DND-41 (cell line): ENCODE results near the gene IFT25.

Source experiments
- ATAC-seq: fragments of 200-7000 bp; cut with Tn5 transposase; 3 replicates; pipeline ENCODE4 v1.9.1; 2021; ENCODE audit warnings: low read depth; ENCODE audit not compliant: insufficient read depth
- DNase-seq: peaks from one replicate; pipeline ENCODE4 v3.0.0-alpha.2; 2020
- H2AFZ ChIP-seq: 2 replicates; pipeline ENCODE4 v1.6.0; 2012; ENCODE audit warnings: low read depth, low read length
- H3K27ac ChIP-seq: 2 replicates; pipeline ENCODE4 v1.5.1; 2012; ENCODE audit warnings: low read length, inconsistent platforms
- H3K27me3 ChIP-seq: fragments of 200-600 bp; sonication (generic); 2 replicates; pipeline ENCODE4 v1.6.0; 2012; ENCODE audit warnings: low read length, mild to moderate bottlenecking, inconsistent platforms; ENCODE audit not compliant: insufficient read depth, poor library complexity
- H3K36me3 ChIP-seq: 2 replicates; pipeline ENCODE4 v1.5.1; 2012; ENCODE audit warnings: low read length, inconsistent platforms; ENCODE audit not compliant: insufficient read depth
- H3K4me1 ChIP-seq: 2 replicates; pipeline ENCODE4 v1.5.1; 2012; ENCODE audit warnings: mild to moderate bottlenecking, low read length; ENCODE audit not compliant: insufficient read depth
- H3K4me2 ChIP-seq: 2 replicates; pipeline ENCODE4 v1.6.0; 2012; ENCODE audit warnings: mild to moderate bottlenecking, moderate library complexity, low read length, inconsistent platforms; ENCODE audit not compliant: insufficient read depth
- H3K4me3 ChIP-seq, 2 experiments: fragments of 200-600 bp in 1 of 2; shearing (Covaris generic) in 1 of 2; 2 replicates each; pipeline ENCODE4 v1.5.1; 2012 to 2016; ENCODE audit warnings: inconsistent platforms in 2 of 2, low read length in 2 of 2, mild to moderate bottlenecking in 2 of 2, low read depth in 1 of 2, moderate library complexity in 1 of 2
- H3K79me2 ChIP-seq: 2 replicates; pipeline ENCODE4 v1.6.0; 2012; ENCODE audit warnings: low read length, inconsistent platforms; ENCODE audit not compliant: insufficient read depth
- H3K9ac ChIP-seq: 2 replicates; pipeline ENCODE4 v1.6.0; 2012; ENCODE audit warnings: low read depth, mild to moderate bottlenecking, inconsistent platforms, low read length, moderate library complexity
- H3K9me3 ChIP-seq: 2 replicates; pipeline ENCODE4 v1.5.1; 2012; ENCODE audit warnings: low read length, moderate library complexity, mild to moderate bottlenecking, inconsistent platforms; ENCODE audit not compliant: insufficient read depth, severe bottlenecking
- H4K20me1 ChIP-seq: 2 replicates; pipeline ENCODE4 v1.6.0; 2012; ENCODE audit warnings: low read length; ENCODE audit not compliant: insufficient read depth
- EZH2 ChIP-seq: IDR thresholded peaks from 3 replicates; pipeline ENCODE4 v1.6.1; 2012; ENCODE audit warnings: borderline replicate concordance, low read depth, mild to moderate bottlenecking, moderate library complexity, low read length, inconsistent platforms; ENCODE audit not compliant: severe bottlenecking
- TF ChIP-seq, protein P1 (sequence below): IDR thresholded peaks from 2 replicates; pipeline ENCODE4 v1.5.1; 2012; ENCODE audit warnings: borderline replicate concordance, low read length, moderate library complexity, mild to moderate bottlenecking; ENCODE audit not compliant: poor library complexity, severe bottlenecking; ENCODE audit errors: extremely low read depth

The IFT25 gene

DNA sequence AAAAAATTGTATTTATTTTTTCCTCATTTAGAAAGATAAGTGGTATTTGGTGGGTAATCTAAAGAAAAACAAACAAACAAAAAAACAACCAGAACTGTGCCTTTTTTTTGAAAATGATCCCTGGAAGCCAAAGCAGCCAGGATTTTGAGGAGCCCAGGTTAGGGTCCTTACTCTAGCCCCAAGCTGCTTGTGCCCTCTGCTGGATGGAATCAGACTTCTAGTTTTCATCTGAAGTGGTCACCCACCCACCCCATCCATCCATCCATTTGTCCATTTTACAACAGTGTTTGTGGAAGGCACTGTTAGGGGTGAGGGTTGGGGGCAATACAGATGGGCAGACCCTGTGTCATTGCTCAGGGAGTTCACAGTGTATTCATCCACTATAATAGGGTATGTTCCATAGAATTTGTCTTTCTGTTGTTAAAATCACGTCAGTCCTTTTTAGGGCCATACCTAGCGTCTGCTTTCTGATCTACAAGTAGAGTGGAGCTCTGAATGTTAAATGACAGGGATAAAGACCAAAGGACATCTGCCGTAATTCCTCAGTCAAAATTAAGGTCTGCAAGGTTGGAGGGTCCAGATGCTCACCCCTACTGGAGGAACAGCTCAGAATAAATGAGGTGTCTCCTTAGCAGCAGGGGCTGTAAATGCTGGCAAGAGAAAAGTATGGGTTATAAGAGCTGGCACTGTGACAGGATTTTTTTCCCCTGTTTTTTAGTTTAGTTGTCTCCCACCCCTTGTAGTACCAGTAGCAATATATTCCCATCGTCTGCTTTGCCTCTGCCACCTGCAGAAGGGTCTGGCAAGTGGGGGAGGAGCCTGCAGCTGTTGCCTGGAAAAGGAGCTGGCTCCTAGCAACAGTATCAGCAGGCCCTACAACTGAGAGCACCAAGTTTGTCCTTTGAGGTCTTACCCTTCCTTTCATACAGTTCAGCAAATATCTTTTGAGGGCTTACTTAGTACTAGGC, 3.8 kb upstream of the IFT25 start:
- H3K9ac ChIP-seq: no peak overlapping the region
- H2AFZ ChIP-seq: no peak overlapping the region
- H3K4me2 ChIP-seq: peak overlapping the region; percentile 11; the same call in 1 of the 2 replicates
- no peaks in the 10 kb centered on the region for H3K9me3 ChIP-seq
- peaks cover 59% of the 10 kb centered on the region for H3K79me2 ChIP-seq
- H3K4me1 ChIP-seq: peaks cover 42% of the 10 kb centered on the region
- H4K20me1 ChIP-seq: peaks cover 18% of the 10 kb centered on the region
- TF ChIP-seq, protein P1, sequence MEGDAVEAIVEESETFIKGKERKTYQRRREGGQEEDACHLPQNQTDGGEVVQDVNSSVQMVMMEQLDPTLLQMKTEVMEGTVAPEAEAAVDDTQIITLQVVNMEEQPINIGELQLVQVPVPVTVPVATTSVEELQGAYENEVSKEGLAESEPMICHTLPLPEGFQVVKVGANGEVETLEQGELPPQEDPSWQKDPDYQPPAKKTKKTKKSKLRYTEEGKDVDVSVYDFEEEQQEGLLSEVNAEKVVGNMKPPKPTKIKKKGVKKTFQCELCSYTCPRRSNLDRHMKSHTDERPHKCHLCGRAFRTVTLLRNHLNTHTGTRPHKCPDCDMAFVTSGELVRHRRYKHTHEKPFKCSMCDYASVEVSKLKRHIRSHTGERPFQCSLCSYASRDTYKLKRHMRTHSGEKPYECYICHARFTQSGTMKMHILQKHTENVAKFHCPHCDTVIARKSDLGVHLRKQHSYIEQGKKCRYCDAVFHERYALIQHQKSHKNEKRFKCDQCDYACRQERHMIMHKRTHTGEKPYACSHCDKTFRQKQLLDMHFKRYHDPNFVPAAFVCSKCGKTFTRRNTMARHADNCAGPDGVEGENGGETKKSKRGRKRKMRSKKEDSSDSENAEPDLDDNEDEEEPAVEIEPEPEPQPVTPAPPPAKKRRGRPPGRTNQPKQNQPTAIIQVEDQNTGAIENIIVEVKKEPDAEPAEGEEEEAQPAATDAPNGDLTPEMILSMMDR: peak; percentile 54
- TF ChIP-seq EZH2: no peak
- H3K4me3 ChIP-seq: no peak overlapping the region
- no peaks in the 10 kb centered on the region for H3K27me3 ChIP-seq
- H3K27ac ChIP-seq: no peak overlapping the region
- no peak for ATAC-seq
- peaks cover 33% of the 10 kb centered on the region for H3K36me3 ChIP-seq
- DNase-seq: peak; percentile 24

DNA sequence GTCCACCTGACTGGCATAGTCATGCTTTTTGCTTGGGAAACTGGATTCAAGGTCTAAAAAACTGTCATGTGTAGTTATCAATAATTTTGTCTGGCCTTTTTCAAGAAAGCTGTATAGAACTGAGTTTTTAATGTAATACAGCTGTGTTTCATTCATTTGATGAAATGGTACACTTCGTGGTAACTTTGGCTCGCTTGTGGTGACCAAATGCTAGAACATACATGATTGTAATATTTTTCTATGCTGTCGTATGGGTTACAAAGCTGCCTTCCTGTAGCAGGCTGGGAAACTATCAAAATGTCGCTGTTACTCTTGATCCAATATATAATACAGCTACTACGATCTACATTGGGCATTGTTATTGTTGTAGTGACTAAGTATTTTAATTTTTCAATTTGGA, 2.8 kb upstream of the IFT25 start:
- no peak for ATAC-seq
- Histone ChIP-seq H2AFZ (no peak overlapping the region), H4K20me1 (peaks cover 18% of the 10 kb centered on the region), H3K27me3 (no peaks in the 10 kb centered on the region), H3K9me3 (no peaks in the 10 kb centered on the region), H3K27ac (no peak overlapping the region), H3K36me3 (peaks cover 24% of the 10 kb centered on the region), H3K4me1 (peaks cover 52% of the 10 kb centered on the region), H3K4me3 (no peak overlapping the region), H3K4me2 (peak overlapping the region; percentile 69), H3K9ac (peak overlapping the region; percentile 65; the same call in 1 of the 2 replicates), H3K79me2 (peaks cover 69% of the 10 kb centered on the region)
- no peak for DNase-seq
- TF ChIP-seq, protein P1: no peak
- TF ChIP-seq EZH2: no peak

DNA sequence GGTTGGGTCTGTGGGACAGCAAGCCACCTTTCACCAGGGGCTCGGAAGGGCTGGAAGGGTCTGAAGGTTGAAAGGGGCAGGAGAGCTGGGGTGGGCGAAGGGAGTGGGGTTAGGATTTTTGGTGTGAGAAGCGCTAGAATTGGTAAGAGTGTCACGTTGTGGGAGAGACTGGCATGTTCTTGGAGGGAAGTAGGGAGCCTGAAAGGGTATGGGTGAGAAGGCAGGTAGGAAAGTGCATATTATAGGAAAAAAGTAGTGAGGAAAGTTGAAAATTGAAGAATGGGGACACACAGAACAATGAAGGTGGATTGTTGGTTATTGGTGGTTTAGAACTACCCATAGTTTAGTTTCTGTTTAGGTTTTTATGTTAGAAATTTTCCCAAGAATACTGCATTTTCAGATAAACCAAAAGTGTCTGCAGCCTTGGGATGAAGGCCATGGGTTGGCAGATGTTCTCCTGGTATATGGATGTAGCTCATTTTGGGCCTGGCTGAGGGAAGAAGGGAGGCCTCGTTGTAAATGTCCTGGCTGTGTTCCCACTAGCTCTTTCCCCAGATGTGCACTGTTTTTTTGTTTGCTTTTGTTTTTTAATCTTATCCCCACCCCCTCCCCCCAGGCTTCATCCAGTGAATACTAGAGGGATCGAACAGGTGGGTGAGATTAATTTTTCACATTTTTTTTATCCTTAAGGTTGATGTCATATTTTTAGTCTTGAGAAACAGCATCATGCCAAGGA, 1.8 kb upstream of the IFT25 start:
- Histone ChIP-seq H3K79me2 (peaks cover 78% of the 10 kb centered on the region), H3K4me1 (peaks cover 62% of the 10 kb centered on the region), H3K4me3 (peak overlapping the region; percentile 52 to 73; a peak in 3 of 4 replicates), H3K4me2 (peak overlapping the region; percentile 69), H3K36me3 (peaks cover 14% of the 10 kb centered on the region), H3K9me3 (no peaks in the 10 kb centered on the region), H2AFZ (peak overlapping the region; percentile 65; the same call in 1 of the 2 replicates), H3K27me3 (no peaks in the 10 kb centered on the region), H4K20me1 (peaks cover 18% of the 10 kb centered on the region), H3K27ac (peak overlapping the region; percentile 77; the same call in 1 of the 2 replicates), H3K9ac (peak overlapping the region; percentile 65)
- DNase-seq (no peak), ATAC-seq (no peak)
- TF ChIP-seq, protein P1: no peak
- TF ChIP-seq EZH2: no peak
